Panc1 (cell line): Measurements from ENCODE around the gene ALG9. TPM values are rescaled to one million over a fixed set of nuclear protein-coding genes. Genes with fewer than 3 reads are reported as not detected.

Experiments
- ATAC-seq: fragments of 200-7000 bp; cut with Tn5 transposase; 2 replicates; pipeline ENCODE4 v1.9.1; 2020; ENCODE audit warnings: mild to moderate bottlenecking, moderate library complexity
- BruUV-seq: library from RNA; stranded (reverse); fragments of 400-500 nt; replicated peaks from 2 replicates; lab custom pipeline; 2021; lab: Mats Ljungman, UMichigan
- CTCF ChIA-PET: fragments of 300-600 bp; sonication (Branson Sonifier 250); formaldehyde crosslinking; loops from one replicate; lab custom pipeline; 2022; ENCODE audit warnings: antibody characterized with exemption; lab: Charles Lee
- POLR2A ChIA-PET: fragments of 300-600 bp; sonication (Branson Sonifier 250); formaldehyde crosslinking; loops from one replicate; lab custom pipeline; 2022; ENCODE audit warnings: antibody characterized with exemption; lab: Charles Lee
- DNase-seq: peaks from one replicate; pipeline ENCODE4 v3.0.0-alpha.2; 2010; ENCODE audit warnings: low read depth, low spot score
- H3K27ac ChIP-seq: 2 replicates; pipeline ENCODE4 v1.5.1; 2011; ENCODE audit warnings: mild to moderate bottlenecking, low read length, inconsistent platforms
- H3K27me3 ChIP-seq: fragments of 200-500 bp; sonication (Bioruptor generic); 2 replicates; pipeline ENCODE4 v1.6.0; 2014; ENCODE audit warnings: low read length, inconsistent platforms; ENCODE audit not compliant: control insufficient read depth, insufficient read depth
- H3K36me3 ChIP-seq: fragments of 200-500 bp; sonication (Bioruptor generic); 2 replicates; pipeline ENCODE4 v1.5.1; 2014; ENCODE audit warnings: inconsistent platforms, mild to moderate bottlenecking, low read length, moderate library complexity; ENCODE audit not compliant: control insufficient read depth, insufficient read depth
- H3K4me1 ChIP-seq: 2 replicates; pipeline ENCODE4 v1.5.1; 2011; ENCODE audit warnings: inconsistent platforms, mild to moderate bottlenecking, low read length, moderate library complexity; ENCODE audit not compliant: control insufficient read depth, insufficient read depth
- H3K4me3 ChIP-seq, 2 experiments: 2 replicates each; pipeline ENCODE4 v1.5.1; 2011 to 2012; ENCODE audit warnings: low read depth in 2 of 2, low read length in 2 of 2, mild to moderate bottlenecking in 2 of 2, inconsistent platforms in 1 of 2, moderate library complexity in 1 of 2
- H3K9me3 ChIP-seq: fragments of 200-500 bp; sonication (Bioruptor generic); 2 replicates; pipeline ENCODE4 v1.5.1; 2014; ENCODE audit warnings: low read depth, mild to moderate bottlenecking, inconsistent platforms, low read length, moderate library complexity; ENCODE audit not compliant: control insufficient read depth, insufficient read depth
- POLR2AphosphoS5 ChIP-seq: IDR thresholded peaks from 2 replicates; pipeline ENCODE4 v1.6.1; 2012; ENCODE audit warnings: mild to moderate bottlenecking, low read depth, low read length, moderate library complexity
- SIN3A ChIP-seq: IDR thresholded peaks from 2 replicates; pipeline ENCODE4 v1.6.1; 2012; ENCODE audit warnings: low read depth, mild to moderate bottlenecking, low read length, moderate library complexity, borderline replicate concordance; ENCODE audit not compliant: insufficient read depth
- TCF7L2 ChIP-seq: IDR thresholded peaks from 2 replicates; pipeline ENCODE4 v1.6.1; 2011; ENCODE audit warnings: mild to moderate bottlenecking, low read depth, low read length, inconsistent platforms
- in situ Hi-C: cut with HindIII; loops from 2 replicates; pipeline ENCODE4 v1.10.0; 2016; ENCODE audit warnings: low sequenced_read_pairs, low pct_unique_long_range_greater_than_20kb
- intact Hi-C: fragments of 100-400 bp; cut with micrococcal nuclease; formaldehyde crosslinking; loops from one replicate; pipeline ENCODE4 v1.10.0; 2022; ENCODE audit not compliant: unreplicated experiment
- total RNA-seq: library from RNA; stranded (reverse); gene quantifications from one replicate; pipeline ENCODE4 v1.2.1, GENCODE V29; 2021; ENCODE audit not compliant: unreplicated experiment
- TF ChIP-seq, protein P1 (sequence below), 2 experiments: IDR thresholded peaks; 2 replicates each; pipeline ENCODE4 v1.6.1; 2011 to 2012; ENCODE audit warnings: low read depth in 2 of 2, control low read depth in 1 of 2, low read length in 1 of 2, mild to moderate bottlenecking in 1 of 2, moderate library complexity in 1 of 2; ENCODE audit not compliant: insufficient read depth in 1 of 2
- TF ChIP-seq, protein P2 (sequence below): fragments of 450-650 bp; IDR thresholded peaks from 2 replicates; pipeline ENCODE4 v1.5.1; 2017; ENCODE audit warnings: mild to moderate bottlenecking

The ALG9 gene
- total RNA-seq, 1 experiment from 2014 or later = 27.1 TPM

DNA sequence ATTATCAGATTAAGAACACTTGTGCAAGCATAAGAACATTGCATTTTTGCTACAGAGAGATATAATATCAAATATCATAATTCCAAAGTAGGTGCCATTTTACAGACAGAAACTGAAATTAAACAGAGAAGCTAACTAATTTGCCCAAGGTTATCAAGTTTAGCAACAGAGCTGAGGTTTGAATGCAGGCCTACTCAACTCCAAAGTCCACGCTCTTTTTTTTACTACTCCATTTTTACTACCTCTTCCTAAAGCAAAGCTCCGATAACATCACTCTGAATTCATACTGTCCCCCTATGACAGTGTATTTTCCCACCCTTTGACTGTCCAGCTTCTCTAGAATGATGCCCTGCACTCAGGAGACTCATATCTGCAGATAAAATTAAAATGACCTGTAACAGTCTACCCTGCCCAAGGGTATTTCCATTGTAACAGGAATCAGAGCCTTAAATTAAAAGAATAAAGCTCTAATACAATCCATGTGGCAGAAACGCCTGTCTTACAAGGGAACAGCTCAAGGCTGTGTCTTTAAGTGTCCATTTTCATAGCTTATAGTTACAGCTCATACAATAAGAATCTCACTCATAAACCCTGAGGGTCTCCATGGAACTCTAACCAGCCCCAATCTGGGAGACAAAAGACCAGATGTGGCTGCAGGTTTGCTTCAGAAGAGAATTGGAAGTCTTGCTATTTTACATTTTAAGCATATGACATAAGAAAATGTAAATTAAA is 36.8 kb downstream of the ALG9 start:
- ChIA-PET CTCF (no interaction called here), POLR2A (no interaction called here)
- no peaks in the 10 kb centered on the region for H3K27me3 ChIP-seq
- no TSS peak for BruUV-seq
- no peaks in the 10 kb centered on the region; the same call in 1 of the 2 replicates for H3K36me3 ChIP-seq
- intact Hi-C loops (no loop called here), in situ Hi-C loops (no loop called here)
- no peak overlapping the region for H3K4me3 ChIP-seq
- H3K27ac ChIP-seq = no peak overlapping the region
- H3K4me1 ChIP-seq = no peaks in the 10 kb centered on the region
- no peaks in the 10 kb centered on the region for H3K9me3 ChIP-seq
- TF ChIP-seq SIN3A (no peak), POLR2AphosphoS5 (no peak), TCF7L2 (no peak)
- TF ChIP-seq, protein P1, sequence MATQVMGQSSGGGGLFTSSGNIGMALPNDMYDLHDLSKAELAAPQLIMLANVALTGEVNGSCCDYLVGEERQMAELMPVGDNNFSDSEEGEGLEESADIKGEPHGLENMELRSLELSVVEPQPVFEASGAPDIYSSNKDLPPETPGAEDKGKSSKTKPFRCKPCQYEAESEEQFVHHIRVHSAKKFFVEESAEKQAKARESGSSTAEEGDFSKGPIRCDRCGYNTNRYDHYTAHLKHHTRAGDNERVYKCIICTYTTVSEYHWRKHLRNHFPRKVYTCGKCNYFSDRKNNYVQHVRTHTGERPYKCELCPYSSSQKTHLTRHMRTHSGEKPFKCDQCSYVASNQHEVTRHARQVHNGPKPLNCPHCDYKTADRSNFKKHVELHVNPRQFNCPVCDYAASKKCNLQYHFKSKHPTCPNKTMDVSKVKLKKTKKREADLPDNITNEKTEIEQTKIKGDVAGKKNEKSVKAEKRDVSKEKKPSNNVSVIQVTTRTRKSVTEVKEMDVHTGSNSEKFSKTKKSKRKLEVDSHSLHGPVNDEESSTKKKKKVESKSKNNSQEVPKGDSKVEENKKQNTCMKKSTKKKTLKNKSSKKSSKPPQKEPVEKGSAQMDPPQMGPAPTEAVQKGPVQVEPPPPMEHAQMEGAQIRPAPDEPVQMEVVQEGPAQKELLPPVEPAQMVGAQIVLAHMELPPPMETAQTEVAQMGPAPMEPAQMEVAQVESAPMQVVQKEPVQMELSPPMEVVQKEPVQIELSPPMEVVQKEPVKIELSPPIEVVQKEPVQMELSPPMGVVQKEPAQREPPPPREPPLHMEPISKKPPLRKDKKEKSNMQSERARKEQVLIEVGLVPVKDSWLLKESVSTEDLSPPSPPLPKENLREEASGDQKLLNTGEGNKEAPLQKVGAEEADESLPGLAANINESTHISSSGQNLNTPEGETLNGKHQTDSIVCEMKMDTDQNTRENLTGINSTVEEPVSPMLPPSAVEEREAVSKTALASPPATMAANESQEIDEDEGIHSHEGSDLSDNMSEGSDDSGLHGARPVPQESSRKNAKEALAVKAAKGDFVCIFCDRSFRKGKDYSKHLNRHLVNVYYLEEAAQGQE (IDR thresholded peaks at IDR 0.05; ENCODE audit: insufficient read depth in 1 of 2, low read depth in 2 of 2, low read length in 1 of 2) = no peak
- TF ChIP-seq, protein P2, sequence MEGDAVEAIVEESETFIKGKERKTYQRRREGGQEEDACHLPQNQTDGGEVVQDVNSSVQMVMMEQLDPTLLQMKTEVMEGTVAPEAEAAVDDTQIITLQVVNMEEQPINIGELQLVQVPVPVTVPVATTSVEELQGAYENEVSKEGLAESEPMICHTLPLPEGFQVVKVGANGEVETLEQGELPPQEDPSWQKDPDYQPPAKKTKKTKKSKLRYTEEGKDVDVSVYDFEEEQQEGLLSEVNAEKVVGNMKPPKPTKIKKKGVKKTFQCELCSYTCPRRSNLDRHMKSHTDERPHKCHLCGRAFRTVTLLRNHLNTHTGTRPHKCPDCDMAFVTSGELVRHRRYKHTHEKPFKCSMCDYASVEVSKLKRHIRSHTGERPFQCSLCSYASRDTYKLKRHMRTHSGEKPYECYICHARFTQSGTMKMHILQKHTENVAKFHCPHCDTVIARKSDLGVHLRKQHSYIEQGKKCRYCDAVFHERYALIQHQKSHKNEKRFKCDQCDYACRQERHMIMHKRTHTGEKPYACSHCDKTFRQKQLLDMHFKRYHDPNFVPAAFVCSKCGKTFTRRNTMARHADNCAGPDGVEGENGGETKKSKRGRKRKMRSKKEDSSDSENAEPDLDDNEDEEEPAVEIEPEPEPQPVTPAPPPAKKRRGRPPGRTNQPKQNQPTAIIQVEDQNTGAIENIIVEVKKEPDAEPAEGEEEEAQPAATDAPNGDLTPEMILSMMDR = no peak
- DNase-seq (no peak), ATAC-seq (no peak)

DNA sequence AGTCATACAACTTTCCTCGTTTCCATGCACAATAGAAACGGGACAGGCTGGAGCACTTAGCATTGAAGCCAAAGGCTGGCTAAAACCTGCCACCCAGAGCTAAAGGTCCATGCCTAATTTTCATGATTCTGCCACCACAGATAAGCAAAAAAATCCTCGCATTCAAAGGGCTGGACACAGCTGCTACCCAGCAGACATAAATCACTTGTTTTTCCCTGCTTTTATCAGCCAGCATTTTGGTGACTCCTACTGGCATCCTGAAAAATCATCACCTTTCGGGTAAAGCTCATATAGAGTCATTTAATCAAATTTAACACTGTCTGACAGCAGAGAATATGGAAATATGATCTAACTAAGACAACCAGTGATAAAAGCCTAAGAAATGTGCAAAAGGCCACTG is 37.9 kb downstream of the ALG9 start:
- ChIA-PET POLR2A (interaction anchor here (0.7 kb wide), 1 partner anchor 270 kb away, joined by 3 read pairs; no protein-coding TSS in a partner anchor), CTCF (no interaction called here)
- BruUV-seq = no TSS peak

More for the DNA sequence above, 37.9 kb downstream of the ALG9 start:
- no peaks in the 10 kb centered on the region for H3K27me3 ChIP-seq
- in situ Hi-C loops = no loop called here
- no peak for ATAC-seq
- TF ChIP-seq, protein P2 = peak; percentile 25; the same call in 1 of the 2 replicates
- no peak for TF ChIP-seq TCF7L2
- no peaks in the 10 kb centered on the region; the same call in 1 of the 2 replicates for H3K36me3 ChIP-seq
- H3K4me1 ChIP-seq = no peaks in the 10 kb centered on the region
- no peak overlapping the region for H3K27ac ChIP-seq
- H3K4me3 ChIP-seq = no peak overlapping the region
- no peaks in the 10 kb centered on the region for H3K9me3 ChIP-seq
- no peak for DNase-seq
- intact Hi-C loops = no loop called here
